Muscle layer of duodenum (tissue), 2 donors: ENCODE data around the gene COL27A1.

ENCODE experiments used
- H3K27ac ChIP-seq: one replicate; pipeline ENCODE4 v1.7.0; 2013; ENCODE audit warnings: mild to moderate bottlenecking, low read length
- H3K27me3 ChIP-seq: one replicate; pipeline ENCODE4 v1.7.0; 2013; ENCODE audit warnings: low read depth, mild to moderate bottlenecking, control low read depth, low read length
- H3K36me3 ChIP-seq, 2 donors: one replicate each; pipeline ENCODE4 v1.7.0; 2013; ENCODE audit warnings: low read length in 2 of 2, control low read depth in 1 of 2, mild to moderate bottlenecking in 1 of 2; ENCODE audit not compliant: insufficient read depth in 2 of 2, control insufficient read depth in 1 of 2
- H3K4me1 ChIP-seq, 2 donors: one replicate each; pipeline ENCODE4 v1.7.0; 2013; ENCODE audit warnings: low read length in 2 of 2, mild to moderate bottlenecking in 2 of 2, control low read depth in 1 of 2, moderate library complexity in 1 of 2; ENCODE audit not compliant: insufficient read depth in 2 of 2, control insufficient read depth in 1 of 2
- H3K4me3 ChIP-seq, 2 donors: one replicate each; pipeline ENCODE4 v1.7.0; 2013; ENCODE audit warnings: low read length in 2 of 2, low read depth in 1 of 2, mild to moderate bottlenecking in 1 of 2
- H3K9me3 ChIP-seq, 2 donors: one replicate each; pipeline ENCODE4 v1.7.0; 2013; ENCODE audit warnings: low read length in 2 of 2, control low read depth in 1 of 2, mild to moderate bottlenecking in 1 of 2; ENCODE audit not compliant: control insufficient read depth in 1 of 2
- donor health status: healthy.

COL27A1 gene

GRCh38 chr9:114153761-114154599, 1.4 kb upstream of the COL27A1 start:
- no peaks in the 10 kb centered on the region for H3K36me3 ChIP-seq
- no peaks in the 10 kb centered on the region for H3K9me3 ChIP-seq
- no peak overlapping the region for H3K27ac ChIP-seq
- H3K4me3 ChIP-seq: peak overlapping the region; percentile 37 to 68
- H3K27me3 ChIP-seq: peaks cover 17% of the 10 kb centered on the region
- peaks cover 0 to 19% of the 10 kb centered on the region in 2 donors for H3K4me1 ChIP-seq

GRCh38 chr9:114154600-114155102, 686 bp upstream of the COL27A1 start:
- Histone ChIP-seq H3K27ac (no peak overlapping the region), H3K36me3 (no peaks in the 10 kb centered on the region), H3K4me1 (peaks cover 0 to 19% of the 10 kb centered on the region in 2 donors), H3K4me3 (peak overlapping the region; percentile 48 to 68), H3K9me3 (no peaks in the 10 kb centered on the region), H3K27me3 (peaks cover 17% of the 10 kb centered on the region)

- peaks cover 0 to 19% of the 10 kb centered on the region in 2 donors for H3K4me1 ChIP-seq
- no peaks in the 10 kb centered on the region for H3K36me3 ChIP-seq
- no peaks in the 10 kb centered on the region for H3K9me3 ChIP-seq
- H3K27me3 ChIP-seq: peaks cover 17% of the 10 kb centered on the region
- peak overlapping the region; percentile 60 to 68 for H3K4me3 ChIP-seq
- no peak overlapping the region for H3K27ac ChIP-seq
Observed at GRCh38 chr9:114155995-114156656, 789 bp downstream of the COL27A1 start.

DNA sequence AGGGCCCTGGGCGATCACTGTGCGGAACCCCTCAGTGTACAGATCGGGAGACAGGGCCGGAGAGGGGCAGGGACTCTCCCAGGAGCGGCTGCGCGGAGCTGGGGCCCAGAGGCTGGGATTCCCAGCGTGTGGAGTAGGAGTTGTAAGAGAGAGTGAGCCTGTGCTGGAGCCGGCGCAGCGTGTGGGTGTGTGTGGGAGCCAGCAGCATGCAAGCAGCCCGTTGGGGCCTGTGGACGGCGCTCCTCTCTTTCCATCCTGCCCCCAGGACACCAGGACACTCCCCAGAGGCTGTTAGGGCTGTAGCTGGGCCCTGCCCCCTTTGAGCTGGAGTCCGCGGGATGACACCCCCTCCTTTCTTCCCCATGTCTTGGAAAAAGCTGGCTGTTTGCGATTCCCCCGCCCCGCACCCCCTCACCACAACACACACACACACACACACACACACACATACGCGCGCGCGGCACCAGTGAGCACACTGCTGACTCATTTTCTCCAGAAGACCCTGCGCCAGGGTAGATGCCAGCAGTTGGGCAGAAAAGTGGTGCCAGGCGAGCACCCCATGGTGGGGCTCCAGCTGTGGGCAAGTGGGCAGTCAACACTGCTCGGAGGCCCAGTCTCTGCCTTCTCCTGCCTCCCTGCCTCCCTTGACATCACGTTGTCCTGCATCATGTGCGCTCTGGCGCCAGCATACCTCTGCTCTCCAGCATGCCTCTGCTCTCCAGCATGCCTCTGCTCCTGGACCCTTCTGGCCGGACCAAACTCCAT, 1.5 kb downstream of the COL27A1 start:
- Histone ChIP-seq H3K4me1 (peaks cover 0 to 19% of the 10 kb centered on the region in 2 donors), H3K36me3 (no peaks in the 10 kb centered on the region), H3K27me3 (peaks cover 17% of the 10 kb centered on the region), H3K9me3 (no peaks in the 10 kb centered on the region), H3K27ac (no peak overlapping the region), H3K4me3 (peak overlapping the region; percentile 60 to 68)

- Histone ChIP-seq H3K27ac (no peak overlapping the region), H3K4me3 (no peak overlapping the region), H3K36me3 (no peaks in the 10 kb centered on the region), H3K9me3 (no peaks in the 10 kb centered on the region), H3K27me3 (peaks cover 16% of the 10 kb centered on the region), H3K4me1 (peaks cover 0 to 19% of the 10 kb centered on the region in 2 donors)
Observed at GRCh38 chr9:114157516-114158176, 2.3 kb downstream of the COL27A1 start.

DNA sequence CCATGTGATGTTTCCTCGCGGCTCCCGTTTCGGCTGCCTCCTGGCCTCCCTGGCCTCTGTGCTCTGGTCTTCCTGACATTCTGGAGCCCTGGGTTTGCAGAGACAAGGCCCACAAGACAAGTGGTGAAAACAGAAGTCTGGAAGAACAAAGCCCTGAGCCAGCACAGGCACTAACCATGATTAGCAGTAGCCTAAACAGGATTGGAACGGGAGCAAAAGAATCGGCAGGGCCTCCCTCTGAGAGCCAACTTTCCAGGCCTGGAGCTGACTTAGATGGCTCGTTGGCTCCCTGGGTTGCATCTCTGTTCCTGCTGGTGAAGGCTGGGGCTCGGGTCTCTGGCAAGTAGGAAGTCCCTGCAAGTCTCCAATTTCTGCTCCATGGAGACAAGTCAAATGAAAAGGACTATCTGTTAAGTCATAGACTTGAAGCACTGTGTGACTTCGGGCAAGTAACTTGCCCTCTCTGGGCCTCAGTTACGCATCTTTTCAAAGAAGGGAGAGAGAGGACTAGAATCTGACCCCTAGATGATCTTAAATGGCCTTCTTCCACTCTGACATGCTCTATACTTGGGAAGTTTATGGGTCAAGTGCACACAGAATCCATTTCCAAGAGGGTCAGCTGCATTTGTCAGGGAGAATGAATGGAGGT, 3.3 kb downstream of the COL27A1 start:
- H3K36me3 ChIP-seq: no peaks in the 10 kb centered on the region
- no peaks in the 10 kb centered on the region for H3K9me3 ChIP-seq
- H3K4me1 ChIP-seq: peaks cover 0 to 24% of the 10 kb centered on the region in 2 donors
- H3K27me3 ChIP-seq: peaks cover 11% of the 10 kb centered on the region
- H3K27ac ChIP-seq: no peak overlapping the region
- H3K4me3 ChIP-seq: no peak overlapping the region

DNA sequence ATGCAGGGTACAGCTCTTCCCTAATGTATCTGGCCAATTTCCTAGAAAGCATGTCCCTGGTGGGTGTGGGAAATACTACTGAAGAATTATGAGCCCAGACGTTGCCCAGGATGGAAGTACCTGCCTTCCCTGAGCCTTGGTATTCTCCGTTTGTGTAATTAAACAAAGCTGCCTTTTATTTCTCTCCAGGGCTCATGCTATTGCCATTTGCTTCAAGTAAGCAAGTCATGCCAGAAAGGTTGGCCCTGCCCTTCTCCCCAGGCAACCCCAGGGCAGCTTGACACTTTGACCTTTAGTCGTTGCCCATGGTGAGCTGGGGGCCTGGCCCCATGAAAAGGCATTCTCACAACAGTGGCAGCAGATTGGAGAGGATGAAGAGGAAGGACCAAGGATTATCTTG, 4.4 kb downstream of the COL27A1 start:
- H3K27ac ChIP-seq: no peak overlapping the region
- no peaks in the 10 kb centered on the region for H3K9me3 ChIP-seq
- peaks cover 3% of the 10 kb centered on the region for H3K27me3 ChIP-seq
- no peak overlapping the region for H3K4me3 ChIP-seq
- no peaks in the 10 kb centered on the region for H3K36me3 ChIP-seq
- H3K4me1 ChIP-seq: peaks cover 0 to 19% of the 10 kb centered on the region in 2 donors

- no peaks in the 10 kb centered on the region for H3K27me3 ChIP-seq
- no peaks in the 10 kb centered on the region for H3K36me3 ChIP-seq
- no peak overlapping the region for H3K27ac ChIP-seq
- H3K4me3 ChIP-seq: no peak overlapping the region
- H3K9me3 ChIP-seq: no peaks in the 10 kb centered on the region
- peaks cover 0 to 14% of the 10 kb centered on the region in 2 donors for H3K4me1 ChIP-seq
Observed at GRCh38 chr9:114161513-114161912, 6.2 kb downstream of the COL27A1 start.

DNA sequence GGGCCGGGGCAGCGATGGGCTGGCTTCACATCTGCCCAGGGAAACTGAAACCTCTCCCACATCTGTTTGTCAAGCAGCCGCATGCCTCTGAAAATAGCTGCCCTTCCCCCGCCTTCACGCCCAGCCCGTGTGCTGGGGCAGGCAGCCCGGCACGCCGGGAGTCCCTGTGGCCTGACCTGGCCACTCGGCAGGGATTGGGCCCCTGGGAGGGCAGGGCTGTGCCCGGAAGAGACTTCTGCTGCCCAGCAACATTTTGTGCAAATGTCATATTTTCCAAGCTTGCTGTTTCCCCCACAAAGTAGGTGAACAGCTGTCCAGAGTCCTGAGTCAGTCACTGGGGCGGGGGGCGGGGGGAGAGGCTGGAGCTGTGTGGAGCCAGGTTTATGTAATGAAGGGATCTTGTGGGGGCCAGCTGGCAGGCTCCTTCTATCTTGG, 8.2 kb downstream of the COL27A1 start:
- Histone ChIP-seq H3K4me1 (peaks cover 0 to 14% of the 10 kb centered on the region in 2 donors), H3K4me3 (no peak overlapping the region), H3K27ac (no peak overlapping the region), H3K27me3 (no peaks in the 10 kb centered on the region), H3K36me3 (peaks cover 0 to 5% of the 10 kb centered on the region in 2 donors), H3K9me3 (no peaks in the 10 kb centered on the region)

DNA sequence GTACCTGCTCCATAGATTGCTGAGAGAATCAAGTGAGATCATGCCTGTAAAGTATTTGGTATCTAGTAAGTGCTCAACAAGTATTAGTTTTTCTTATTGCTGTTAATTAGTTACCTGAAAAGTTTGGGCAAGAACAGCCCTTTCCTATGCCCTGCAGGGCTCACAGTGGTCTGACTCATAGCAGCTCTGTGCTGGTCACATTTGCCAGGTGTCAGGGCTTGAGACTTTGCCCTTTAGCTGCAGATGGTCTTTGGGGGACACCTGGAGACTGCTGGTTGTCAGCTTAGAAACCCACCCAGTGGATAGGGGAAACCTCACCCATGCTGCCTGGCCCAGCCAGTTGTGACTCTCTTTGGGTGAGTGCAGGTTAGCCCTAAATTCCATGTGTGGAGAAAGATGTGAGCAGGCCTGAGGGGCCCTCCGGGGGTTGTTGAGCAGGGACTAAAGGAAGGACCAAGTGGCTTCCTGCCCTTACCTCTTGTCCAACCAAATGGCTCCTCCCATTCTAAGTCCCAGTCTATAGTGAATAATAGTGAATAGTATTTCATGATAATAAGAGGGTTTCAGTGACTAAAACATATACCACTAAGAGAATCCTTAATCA, 9.0 kb downstream of the COL27A1 start:
- Histone ChIP-seq H3K27ac (no peak overlapping the region), H3K9me3 (no peaks in the 10 kb centered on the region), H3K4me3 (no peak overlapping the region), H3K36me3 (peaks cover 0 to 5% of the 10 kb centered on the region in 2 donors), H3K27me3 (no peaks in the 10 kb centered on the region), H3K4me1 (peaks cover 0 to 16% of the 10 kb centered on the region in 2 donors)
